Smooth muscle cell (in vitro differentiated cells): ENCODE results near the gene MRPL4. TPM values are rescaled to one million over a fixed set of nuclear protein-coding genes. Genes with fewer than 3 reads are reported as not detected.
"Not testable (repeated sequence)": the region's sequence is repeated elsewhere in the genome, so short reads cannot be mapped to it uniquely, and the experiment has no call there.

Experiments
- DNase-seq: peaks from one replicate; lab custom pipeline; 2025; ENCODE audit not compliant: unreplicated experiment; lab: John Stamatoyannopoulos, UW
- H2AFZ ChIP-seq: fragments of 200-600 bp; sonication (generic); 2 replicates; pipeline ENCODE4 v1.6.0; 2016; ENCODE audit warnings: antibody characterized with exemption, low read depth, mild to moderate bottlenecking
- H3F3A ChIP-seq: fragments of 200-600 bp; sonication (generic); 2 replicates; pipeline ENCODE4 v1.6.0; 2017; ENCODE audit warnings: antibody characterized with exemption, low read depth
- H3K27ac ChIP-seq: fragments of 200-600 bp; sonication (generic); 2 replicates; pipeline ENCODE4 v1.5.1; 2016; ENCODE audit warnings: low read depth, mild to moderate bottlenecking
- H3K27me3 ChIP-seq: fragments of 200-600 bp; sonication (generic); 2 replicates; pipeline ENCODE4 v1.6.1; 2016; ENCODE audit warnings: low read depth, mild to moderate bottlenecking
- H3K36me3 ChIP-seq: fragments of 200-600 bp; sonication (generic); 2 replicates; pipeline ENCODE4 v1.5.1; 2016; ENCODE audit warnings: low read depth
- H3K4me1 ChIP-seq: fragments of 200-600 bp; sonication (generic); 2 replicates; pipeline ENCODE4 v1.5.1; 2016; ENCODE audit warnings: low read depth
- H3K4me2 ChIP-seq: fragments of 200-600 bp; sonication (generic); 2 replicates; pipeline ENCODE4 v1.6.0; 2016; ENCODE audit warnings: mild to moderate bottlenecking
- H3K4me3 ChIP-seq: fragments of 200-600 bp; sonication (generic); 2 replicates; pipeline ENCODE4 v1.5.1; 2016; ENCODE audit warnings: mild to moderate bottlenecking
- H3K79me2 ChIP-seq: fragments of 200-600 bp; sonication (generic); 2 replicates; pipeline ENCODE4 v1.6.0; 2016; ENCODE audit warnings: low read depth, mild to moderate bottlenecking
- H3K9ac ChIP-seq: fragments of 200-600 bp; sonication (generic); 2 replicates; pipeline ENCODE4 v1.6.0; 2016; ENCODE audit warnings: low read depth
- H3K9me3 ChIP-seq: fragments of 200-600 bp; sonication (generic); replicated peaks from 2 replicates; pipeline ENCODE4 v1.5.1; 2016; ENCODE audit warnings: low read depth
- H4K20me1 ChIP-seq: fragments of 200-600 bp; sonication (generic); 2 replicates; pipeline ENCODE4 v1.6.0; 2016; ENCODE audit warnings: low read depth
- WGBS: methylation state at CpG from one replicate; pipeline ENCODE4 v1.1.7; 2016; ENCODE audit warnings: low lambda C conversion rate; 5-methylcytosine and 5-hydroxymethylcytosine counted together
- polyA plus RNA-seq: library from polyadenylated mRNA; unstranded; fragments of >200 nt; fragmentation: Nextera tagmentation; extraction: Ambion mirVana; gene quantifications from 2 replicates; pipeline ENCODE4 v1.2.1, GENCODE V29; 2016
- total RNA-seq: library from RNA; depleted of rRNA; stranded (reverse); fragments of >200 nt; gene quantifications from 2 replicates; pipeline ENCODE4 v1.2.3, GENCODE V29; 2014
- TF ChIP-seq, protein P1 (sequence below): fragments of 200-600 bp; sonication (generic); IDR thresholded peaks from 2 replicates; pipeline ENCODE4 v1.5.1; 2017; ENCODE audit warnings: borderline replicate concordance, mild to moderate bottlenecking, antibody characterized with exemption; ENCODE audit not compliant: insufficient read depth, poor library complexity, severe bottlenecking

Gene MRPL4
- total and polyA plus RNA-seq, 2 experiments from 2014 or later, result 47.8 to 63.5 TPM

DNA sequence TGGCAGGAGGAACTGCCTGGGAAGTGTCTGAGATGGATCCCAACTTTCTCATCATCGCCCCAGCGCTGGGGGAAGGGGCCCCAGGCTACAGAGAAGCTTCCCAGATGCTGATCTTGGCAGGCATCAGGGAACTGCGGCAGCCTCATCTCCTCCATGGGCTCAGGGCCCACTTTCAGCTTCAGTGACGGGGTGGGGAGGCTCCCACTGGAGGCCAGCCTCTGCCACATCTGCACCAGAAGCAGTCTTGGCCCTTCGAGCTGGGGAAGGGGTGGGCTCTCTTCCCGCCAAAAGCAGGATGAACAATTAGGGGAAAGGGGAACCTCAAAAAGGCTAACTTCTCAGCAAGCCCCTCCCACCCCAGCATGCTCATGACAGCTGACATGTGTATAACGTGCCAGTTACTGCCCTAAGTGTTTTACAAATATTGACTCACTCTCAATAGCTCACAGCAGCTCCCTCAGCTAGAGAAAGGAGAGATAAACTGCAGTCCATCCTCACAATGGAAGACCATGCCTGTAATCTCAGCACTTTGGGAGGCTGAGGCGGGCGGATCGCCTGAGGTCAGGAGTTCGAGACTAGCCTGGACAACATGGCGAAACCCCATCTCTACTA lies 13.7 kb upstream of the MRPL4 start:
- Histone ChIP-seq H3K4me3 (no peak overlapping the region), H3K36me3 (no peaks in the 10 kb centered on the region), H4K20me1 (no peaks in the 10 kb centered on the region), H2AFZ (no peak overlapping the region), H3K9ac (no peak overlapping the region), H3K79me2 (no peaks in the 10 kb centered on the region), H3K27ac (no peak overlapping the region), H3K9me3 (no peaks in the 10 kb centered on the region), H3K4me1 (no peaks in the 10 kb centered on the region), H3K4me2 (no peak overlapping the region), H3K27me3 (no peaks in the 10 kb centered on the region), H3F3A (no peaks in the 10 kb centered on the region)
- WGBS, result 73% methylated on average over 12 of the region's 12 CpGs
- TF ChIP-seq, protein P1, sequence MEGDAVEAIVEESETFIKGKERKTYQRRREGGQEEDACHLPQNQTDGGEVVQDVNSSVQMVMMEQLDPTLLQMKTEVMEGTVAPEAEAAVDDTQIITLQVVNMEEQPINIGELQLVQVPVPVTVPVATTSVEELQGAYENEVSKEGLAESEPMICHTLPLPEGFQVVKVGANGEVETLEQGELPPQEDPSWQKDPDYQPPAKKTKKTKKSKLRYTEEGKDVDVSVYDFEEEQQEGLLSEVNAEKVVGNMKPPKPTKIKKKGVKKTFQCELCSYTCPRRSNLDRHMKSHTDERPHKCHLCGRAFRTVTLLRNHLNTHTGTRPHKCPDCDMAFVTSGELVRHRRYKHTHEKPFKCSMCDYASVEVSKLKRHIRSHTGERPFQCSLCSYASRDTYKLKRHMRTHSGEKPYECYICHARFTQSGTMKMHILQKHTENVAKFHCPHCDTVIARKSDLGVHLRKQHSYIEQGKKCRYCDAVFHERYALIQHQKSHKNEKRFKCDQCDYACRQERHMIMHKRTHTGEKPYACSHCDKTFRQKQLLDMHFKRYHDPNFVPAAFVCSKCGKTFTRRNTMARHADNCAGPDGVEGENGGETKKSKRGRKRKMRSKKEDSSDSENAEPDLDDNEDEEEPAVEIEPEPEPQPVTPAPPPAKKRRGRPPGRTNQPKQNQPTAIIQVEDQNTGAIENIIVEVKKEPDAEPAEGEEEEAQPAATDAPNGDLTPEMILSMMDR, result no peak
- no peak for DNase-seq

DNA sequence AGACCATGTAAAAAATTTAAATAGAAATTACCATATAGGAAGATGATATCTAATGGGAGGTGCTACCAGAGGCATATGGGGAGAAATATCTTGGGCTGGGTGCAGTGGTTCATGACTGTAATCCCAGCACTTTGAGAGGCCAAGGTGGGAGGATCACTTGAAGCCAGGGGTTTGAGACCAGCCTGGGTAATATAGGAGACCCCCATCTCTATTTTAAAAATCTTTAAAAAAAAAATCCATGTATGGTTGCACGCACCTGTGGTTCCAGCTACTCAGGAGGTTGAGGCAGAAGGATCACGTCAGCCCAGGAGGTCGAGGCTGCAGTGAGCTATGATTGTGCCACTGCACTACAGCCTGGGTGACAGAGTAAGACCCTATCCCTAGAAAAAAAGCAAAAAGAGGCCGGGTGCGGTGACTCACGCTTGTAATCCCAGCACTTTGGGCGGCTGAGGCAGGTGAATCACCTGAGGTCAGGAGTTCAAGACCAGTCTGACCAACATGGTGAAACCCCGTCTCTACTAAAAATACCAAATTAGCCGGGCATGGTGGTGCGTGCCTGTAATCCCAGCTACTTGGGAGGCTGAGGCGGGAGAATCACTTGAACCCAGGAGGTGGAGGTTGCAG lies 10.1 kb upstream of the MRPL4 start:
- not testable (repeated sequence) for H2AFZ ChIP-seq, H4K20me1 ChIP-seq, H3K27ac ChIP-seq, H3K4me3 ChIP-seq, H3K9me3 ChIP-seq, H3K27me3 ChIP-seq, H3K36me3 ChIP-seq, DNase-seq, H3K4me2 ChIP-seq, H3K79me2 ChIP-seq, H3K4me1 ChIP-seq, H3K9ac ChIP-seq, H3F3A ChIP-seq
- 94% methylated on average over 11 of the region's 11 CpGs for WGBS

DNA sequence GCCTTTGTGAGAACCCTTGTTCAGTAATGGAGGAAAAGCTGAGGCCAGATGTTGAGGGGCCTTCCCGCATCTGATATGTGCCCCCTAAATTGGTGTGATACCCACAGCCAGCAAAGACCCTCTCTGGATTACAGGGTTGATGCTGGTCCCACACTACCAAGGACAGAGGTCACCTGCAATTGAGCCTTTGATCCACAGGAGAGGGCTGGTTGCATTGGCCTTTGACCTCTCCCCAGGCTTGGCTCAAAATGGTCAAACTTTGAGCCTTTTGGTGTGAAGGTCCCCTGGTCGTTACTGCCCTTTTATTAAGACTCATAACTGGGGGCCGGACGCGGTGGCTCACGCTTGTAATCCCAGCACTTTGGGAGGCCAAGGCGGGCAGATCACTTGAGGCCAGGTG lies 8.4 kb upstream of the MRPL4 start:
- Histone ChIP-seq H4K20me1 (no peaks in the 10 kb centered on the region), H3F3A (no peaks in the 10 kb centered on the region), H2AFZ (no peak overlapping the region), H3K9me3 (no peaks in the 10 kb centered on the region), H3K9ac (no peak overlapping the region), H3K36me3 (no peaks in the 10 kb centered on the region), H3K79me2 (no peaks in the 10 kb centered on the region), H3K4me3 (no peak overlapping the region), H3K27me3 (no peaks in the 10 kb centered on the region), H3K4me1 (no peaks in the 10 kb centered on the region), H3K4me2 (no peak overlapping the region), H3K27ac (no peak overlapping the region)
- no peak for DNase-seq
- 97% methylated on average over 7 of the region's 7 CpGs for WGBS
- TF ChIP-seq, protein P1, result no peak

DNA sequence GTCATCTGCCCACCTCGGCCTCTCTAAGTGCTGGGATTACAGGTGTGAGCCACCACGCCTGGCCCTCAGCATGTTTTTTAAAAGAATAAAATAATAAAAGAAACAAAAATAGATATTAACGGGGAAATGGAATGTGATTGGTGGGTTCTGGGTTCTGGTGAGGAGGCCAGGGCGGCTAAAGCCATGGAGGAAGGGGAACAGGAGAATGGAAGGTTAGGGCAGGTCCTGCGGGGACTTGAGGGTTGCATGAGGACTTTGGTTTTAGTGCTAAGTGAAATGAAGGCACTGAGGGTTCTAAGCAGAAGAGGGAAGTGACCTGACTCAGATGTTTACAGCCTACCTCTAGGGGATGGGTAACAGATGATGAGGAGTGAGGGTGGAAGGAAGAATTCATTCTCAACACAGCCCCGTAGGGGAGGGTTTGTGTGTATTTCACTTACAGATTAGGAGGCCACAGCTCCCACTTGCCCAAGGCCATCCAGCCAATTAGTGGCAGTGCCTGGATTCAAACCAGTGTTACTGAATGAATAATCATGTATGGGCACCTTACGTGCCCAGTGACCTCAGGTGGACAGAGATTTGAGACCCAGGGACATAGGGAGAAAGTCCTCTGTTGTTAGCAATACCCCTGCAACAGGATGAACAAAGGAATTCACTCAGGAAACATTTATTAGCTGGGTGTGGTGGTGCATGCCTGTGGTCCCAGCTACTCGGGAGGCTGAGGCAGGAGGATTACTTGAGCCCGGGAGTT lies 6.7 kb upstream of the MRPL4 start:
- Histone ChIP-seq H3K4me3 (no peak overlapping the region), H3K27me3 (no peaks in the 10 kb centered on the region), H3K79me2 (no peaks in the 10 kb centered on the region), H3F3A (no peaks in the 10 kb centered on the region), H3K36me3 (no peaks in the 10 kb centered on the region), H3K4me2 (no peak overlapping the region), H3K4me1 (no peaks in the 10 kb centered on the region), H4K20me1 (no peaks in the 10 kb centered on the region), H3K9ac (no peak overlapping the region), H3K27ac (no peak overlapping the region), H2AFZ (no peak overlapping the region), H3K9me3 (no peaks in the 10 kb centered on the region)
- TF ChIP-seq, protein P1, result no peak
- no peak for DNase-seq
- 86% methylated on average over 9 of the region's 9 CpGs for WGBS
